IMR-90 (cell line): ENCODE results near the gene AEN. TPM values are rescaled to one million over a fixed set of nuclear protein-coding genes. Genes with fewer than 3 reads are reported as not detected.

Source experiments
- ATAC-seq: fragments of 200-7000 bp; cut with Tn5 transposase; 2 replicates; pipeline ENCODE4 v1.9.1; 2020; ENCODE audit warnings: low read depth, mild to moderate bottlenecking, moderate library complexity
- BruUV-seq: library from RNA; stranded (reverse); fragments of 400-500 nt; replicated peaks from 2 replicates; lab custom pipeline; 2021; lab: Mats Ljungman, UMichigan
- CTCF ChIA-PET: fragments of 300-600 bp; formaldehyde crosslinking; extraction: SDS; loops from one replicate; lab custom pipeline; 2021; ENCODE audit warnings: antibody characterized with exemption; lab: Yijun Ruan, JAX
- POLR2A ChIA-PET: fragments of 300-600 bp; sonication (Branson Sonifier 250); formaldehyde crosslinking; loops from one replicate; lab custom pipeline; 2022; ENCODE audit warnings: antibody characterized with exemption; ENCODE audit not compliant: unreplicated experiment; lab: Charles Lee
- DNase-seq: peaks from one replicate; pipeline ENCODE4 v3.0.0; 2013
- H2AFZ ChIP-seq: replicated peaks from 2 replicates; pipeline ENCODE3; 2013; ENCODE audit warnings: low read length, mild to moderate bottlenecking; ENCODE audit not compliant: poor library complexity
- H2AK5ac ChIP-seq: 2 replicates; pipeline ENCODE4 v1.6.1; 2013; ENCODE audit warnings: low read depth, low read length, inconsistent platforms
- H2AK9ac ChIP-seq: replicated peaks from 2 replicates; pipeline ENCODE3; 2013; ENCODE audit warnings: mild to moderate bottlenecking, low read depth, low read length, moderate library complexity; ENCODE audit not compliant: poor library complexity
- H2BK120ac ChIP-seq: 2 replicates; pipeline ENCODE4 v1.6.1; 2013; ENCODE audit warnings: low read depth, low read length, inconsistent platforms
- H2BK15ac ChIP-seq: 3 replicates; pipeline ENCODE4 v1.6.1; 2013; ENCODE audit warnings: low read depth, low read length, inconsistent platforms
- H2BK20ac ChIP-seq: 2 replicates; pipeline ENCODE4 v1.6.1; 2013; ENCODE audit warnings: low read depth, mild to moderate bottlenecking, inconsistent platforms, low read length, moderate library complexity
- H2BK5ac ChIP-seq: 2 replicates; pipeline ENCODE4 v1.6.1; 2013; ENCODE audit warnings: mild to moderate bottlenecking, low read depth, low read length, inconsistent platforms; ENCODE audit not compliant: poor library complexity, severe bottlenecking
- H3K14ac ChIP-seq: replicated peaks from 2 replicates; pipeline ENCODE4 v1.6.1; 2013; ENCODE audit warnings: low read depth, low read length, inconsistent platforms
- H3K18ac ChIP-seq: 2 replicates; pipeline ENCODE4 v1.6.1; 2013; ENCODE audit warnings: low read depth, low read length, control low read depth
- H3K23ac ChIP-seq: 2 replicates; pipeline ENCODE4 v1.6.1; 2013; ENCODE audit warnings: low read depth, low read length, inconsistent platforms
- H3K27ac ChIP-seq: 2 replicates; pipeline ENCODE4 v1.5.1; 2013; ENCODE audit warnings: mild to moderate bottlenecking, control low read depth, low read length; ENCODE audit not compliant: insufficient read depth
- H3K27me3 ChIP-seq: 2 replicates; pipeline ENCODE4 v1.6.1; 2013; ENCODE audit warnings: low read length; ENCODE audit not compliant: control insufficient read depth, insufficient read depth
- H3K36me3 ChIP-seq: 2 replicates; pipeline ENCODE4 v1.6.1; 2013; ENCODE audit warnings: low read length, mixed read lengths; ENCODE audit not compliant: control insufficient read depth, insufficient read depth
- H3K4ac ChIP-seq: 2 replicates; pipeline ENCODE4 v1.6.1; 2013; ENCODE audit warnings: low read depth, low read length, inconsistent platforms
- H3K4me1 ChIP-seq: 2 replicates; pipeline ENCODE4 v1.6.1; 2013; ENCODE audit warnings: low read length, mixed read lengths; ENCODE audit not compliant: control insufficient read depth, insufficient read depth
- H3K4me2 ChIP-seq: 2 replicates; pipeline ENCODE4 v1.6.1; 2013; ENCODE audit warnings: low read depth, mild to moderate bottlenecking, control low read depth, low read length, moderate library complexity
- H3K4me3 ChIP-seq: 2 replicates; pipeline ENCODE4 v1.5.1; 2013; ENCODE audit warnings: low read depth, mild to moderate bottlenecking, control low read depth, low read length, moderate library complexity; ENCODE audit not compliant: insufficient read depth
- H3K56ac ChIP-seq: 2 replicates; pipeline ENCODE4 v1.6.1; 2013; ENCODE audit warnings: low read length, inconsistent platforms; ENCODE audit not compliant: insufficient read depth; ENCODE audit errors: extremely low read depth
- H3K79me1 ChIP-seq, 2 experiments: 2 replicates each; pipeline ENCODE4 v1.6.1; 2013; ENCODE audit warnings: low read length in 2 of 2, inconsistent platforms in 1 of 2, low read depth in 1 of 2
- H3K9ac ChIP-seq: 2 replicates; pipeline ENCODE4 v1.6.1; 2013; ENCODE audit warnings: low read depth, low read length, control low read depth
- H3K9me1 ChIP-seq: 2 replicates; pipeline ENCODE4 v1.6.1; 2013; ENCODE audit warnings: low read length, inconsistent platforms; ENCODE audit not compliant: insufficient read depth
- H3K9me3 ChIP-seq: 2 replicates; pipeline ENCODE4 v1.6.1; 2013; ENCODE audit warnings: low read length; ENCODE audit not compliant: control insufficient read depth, insufficient read depth
- H4K20me1 ChIP-seq: 2 replicates; pipeline ENCODE4 v1.6.1; 2013; ENCODE audit warnings: low read length, inconsistent platforms; ENCODE audit not compliant: insufficient read depth
- H4K5ac ChIP-seq: 2 replicates; pipeline ENCODE4 v1.6.1; 2013; ENCODE audit warnings: mild to moderate bottlenecking, low read depth, low read length, control low read depth
- H4K8ac ChIP-seq, 2 experiments: 2 replicates each; pipeline ENCODE4 v1.6.1; 2013; ENCODE audit warnings: low read depth in 2 of 2, low read length in 2 of 2, control low read depth in 1 of 2, inconsistent platforms in 1 of 2
- H4K91ac ChIP-seq: 2 replicates; pipeline ENCODE4 v1.6.1; 2013; ENCODE audit warnings: low read depth, low read length, inconsistent platforms; ENCODE audit not compliant: insufficient read depth
- BHLHE40 ChIP-seq: fragments of 150-350 bp; IDR thresholded peaks from 2 replicates; pipeline ENCODE4 v1.6.1; 2016; ENCODE audit warnings: mild to moderate bottlenecking, low read depth, low read length
- CEBPB ChIP-seq: IDR thresholded peaks from 2 replicates; pipeline ENCODE4 v1.6.1; 2012; ENCODE audit warnings: low read depth, low read length, improper control_type of control experiment
- CHD1 ChIP-seq: IDR thresholded peaks from 2 replicates; pipeline ENCODE4 v1.6.1; 2012; ENCODE audit warnings: low read depth, low read length, improper control_type of control experiment
- CTCF ChIP-seq: conservative IDR thresholded peaks from 2 replicates; pipeline ENCODE4 v1.5.1; 2012; ENCODE audit warnings: mild to moderate bottlenecking, low read depth, low read length, improper control_type of control experiment
- ELK1 ChIP-seq: fragments of 150-350 bp; IDR thresholded peaks from 2 replicates; pipeline ENCODE4 v1.6.1; 2016; ENCODE audit warnings: low read depth, mild to moderate bottlenecking, low read length, moderate library complexity, borderline replicate concordance
- FOS ChIP-seq: fragments of 150-350 bp; IDR thresholded peaks from 2 replicates; pipeline ENCODE4 v1.6.1; 2016; ENCODE audit warnings: low read depth, low read length
- MAFK ChIP-seq: IDR thresholded peaks from 2 replicates; pipeline ENCODE4 v1.6.1; 2012; ENCODE audit warnings: low read depth, low read length, improper control_type of control experiment
- MAZ ChIP-seq: IDR thresholded peaks from 2 replicates; pipeline ENCODE4 v1.6.1; 2012; ENCODE audit warnings: low read depth, mild to moderate bottlenecking, low read length, improper control_type of control experiment, moderate library complexity, borderline replicate concordance
- MXI1 ChIP-seq: IDR thresholded peaks from 2 replicates; pipeline ENCODE4 v1.6.1; 2012; ENCODE audit warnings: low read depth, mild to moderate bottlenecking, low read length, moderate library complexity, borderline replicate concordance
- NFE2L2 ChIP-seq: fragments of 150-350 bp; IDR thresholded peaks from 2 replicates; pipeline ENCODE4 v1.6.1; 2016; ENCODE audit warnings: low read depth, mild to moderate bottlenecking, low read length
- POLR2A ChIP-seq: IDR thresholded peaks from 2 replicates; pipeline ENCODE4 v1.6.1; 2012; ENCODE audit warnings: mild to moderate bottlenecking, low read depth, low read length
- RAD21 ChIP-seq: IDR thresholded peaks from 2 replicates; pipeline ENCODE4 v1.6.1; 2012; ENCODE audit warnings: low read length, improper control_type of control experiment
- RCOR1 ChIP-seq: IDR thresholded peaks from 2 replicates; pipeline ENCODE4 v1.6.1; 2012; ENCODE audit warnings: mild to moderate bottlenecking, low read length, improper control_type of control experiment; ENCODE audit not compliant: insufficient replicate concordance
- RFX5 ChIP-seq: IDR thresholded peaks from 2 replicates; pipeline ENCODE4 v1.8.0; 2012; ENCODE audit warnings: low read depth, mild to moderate bottlenecking, low read length, moderate library complexity
- SMC3 ChIP-seq: fragments of 150-350 bp; IDR thresholded peaks from 2 replicates; pipeline ENCODE4 v1.6.1; 2016; ENCODE audit warnings: low read depth, mild to moderate bottlenecking, antibody characterized with exemption, low read length, moderate library complexity
- USF2 ChIP-seq: fragments of 150-350 bp; IDR thresholded peaks from 2 replicates; pipeline ENCODE4 v1.6.1; 2017; ENCODE audit warnings: mild to moderate bottlenecking, antibody characterized with exemption, low read length, low read depth
- WGBS, 2 experiments: methylation state at CpG; one replicate each; pipeline versions ENCODE4 v1.1.5 to v1.1.7; 2013; ENCODE audit warnings: missing lambda C conversion rate in 2 of 2; ENCODE audit not compliant: insufficient read length in 1 of 2; ENCODE audit errors: extremely low coverage in 2 of 2; 5-methylcytosine and 5-hydroxymethylcytosine counted together
- dilution Hi-C: fragments of 300-500 bp; cut with HindIII; formaldehyde crosslinking; loops from one replicate; pipeline ENCODE4 v1.14.3; 2018; ENCODE audit warnings: low sequenced_read_pairs; ENCODE audit not compliant: unreplicated experiment
- in situ Hi-C: fragments of 300-500 bp; cut with MboI; formaldehyde crosslinking; loops from 3 replicates; pipeline ENCODE4 v1.14.3; 2019; ENCODE audit warnings: low sequenced_read_pairs, inconsistent platforms, mixed read lengths
- intact Hi-C: fragments of 100-400 bp; cut with micrococcal nuclease; formaldehyde crosslinking; loops from 2 replicates; pipeline ENCODE4 v1.10.0; 2022
- polyA plus RNA-seq, 3 experiments: library from polyadenylated mRNA; depleted of rRNA; stranded (reverse); fragments of >200 nt; gene quantifications; 2 replicates each; pipeline ENCODE4 v1.2.3, GENCODE V29; 2012; ENCODE audit warnings: low replicate concordance in 1 of 3
- total RNA-seq: library from RNA; depleted of rRNA; stranded (reverse); fragments of >200 nt; gene quantifications from 2 replicates; pipeline ENCODE4 v1.2.3, GENCODE V29; 2012

Gene AEN
- total and polyA plus RNA-seq, 2 of the 4 experiments (the other 2 are of a cell fraction), result 48.6 to 85.5 TPM

GRCh38 chr15:88637436-88637835 lies 16.3 kb downstream of the AEN start:
- Histone ChIP-seq H2AFZ (no peak overlapping the region), H3K79me1 (peaks cover 4 to 49% of the 10 kb centered on the region in 2 experiments), H3K27me3 (no peaks in the 10 kb centered on the region), H3K14ac (no peak overlapping the region), H3K9me1 (peaks cover 11% of the 10 kb centered on the region), H3K9ac (no peak overlapping the region), H4K20me1 (peaks cover 23% of the 10 kb centered on the region), H3K9me3 (no peaks in the 10 kb centered on the region), H2BK120ac (no peak overlapping the region), H2BK5ac (no peak overlapping the region), H3K36me3 (peaks cover 5% of the 10 kb centered on the region), H4K91ac (no peak overlapping the region), H3K27ac (no peak overlapping the region), H2BK15ac (no peak overlapping the region), H3K4me3 (no peak overlapping the region), H3K18ac (no peak overlapping the region), H4K5ac (no peak overlapping the region), H3K4me1 (peaks cover 18% of the 10 kb centered on the region), H4K8ac (no peak overlapping the region), H3K56ac (no peak overlapping the region), H2BK20ac (no peak overlapping the region), H3K4ac (no peak overlapping the region), H3K4me2 (no peak overlapping the region), H3K23ac (no peak overlapping the region), H2AK5ac (no peak overlapping the region), H2AK9ac (no peak overlapping the region)
- DNase-seq, result no peak
- in situ Hi-C loops (no loop called here), intact Hi-C loops (no loop called here), dilution Hi-C loops (no loop called here)
- no TSS peak for BruUV-seq
- CTCF ChIA-PET, result no interaction called here
- POLR2A ChIA-PET, result interaction anchor here (0.8 kb wide), 1 partner anchor 12 kb away, joined by 3 read pairs; no protein-coding TSS in a partner anchor
- no CpG with 5 or more reads among the region's 7 CpGs for WGBS, 2 experiments
- no peak for ATAC-seq
- no peak for TF ChIP-seq MAFK
- TF ChIP-seq MAZ, result no peak
- TF ChIP-seq CEBPB, result no peak
- TF ChIP-seq CHD1, result no peak
- no peak for TF ChIP-seq RAD21
- no peak for TF ChIP-seq BHLHE40
- no peak for TF ChIP-seq RFX5
- no peak for TF ChIP-seq FOS
- no peak for TF ChIP-seq CTCF
- no peak for TF ChIP-seq MXI1
- TF ChIP-seq NFE2L2, result no peak
- TF ChIP-seq USF2, result no peak
- TF ChIP-seq ELK1, result no peak
- no peak for TF ChIP-seq POLR2A
- TF ChIP-seq SMC3, result no peak
- TF ChIP-seq RCOR1, result no peak
